GM10266 (cell line): ENCODE data around the gene BAX.
A peak's percentile ranks its signal among the peaks of the same experiment; 100 is the strongest.

ENCODE experiments used
- DNase-seq: peaks from one replicate; pipeline ENCODE4 v3.0.0; 2012; ENCODE audit errors: extremely low spot score
- CTCF ChIP-seq: IDR thresholded peaks from 2 replicates; pipeline ENCODE4 v1.5.1; 2012; ENCODE audit warnings: mild to moderate bottlenecking, low read depth; ENCODE audit not compliant: control insufficient read depth, insufficient read depth; ENCODE audit errors: missing control alignments

Gene BAX

GRCh38 chr19:49006905-49007304 is 52.2 kb downstream of the BAX start:
- no peak for TF ChIP-seq CTCF
- no peak for DNase-seq

- TF ChIP-seq CTCF: no peak
- peak; percentile 13 for DNase-seq
These were observed 55.2 kb downstream of the BAX start for GRCh38 chr19:49009828-49010227.

GRCh38 chr19:49010453-49010852 is 55.8 kb downstream of the BAX start:
- no peak for DNase-seq
- TF ChIP-seq CTCF: no peak

- no peak for TF ChIP-seq CTCF
- no peak for DNase-seq
These were observed 56.5 kb downstream of the BAX start for GRCh38 chr19:49011194-49011593.
